MG63 (cell line): ENCODE data around the gene C1QTNF7. TPM values are rescaled to one million over a fixed set of nuclear protein-coding genes. Genes with fewer than 3 reads are reported as not detected.

Experiments
- DNase-seq: peaks from one replicate; pipeline ENCODE4 v3.0.0-alpha.2; 2020
- H3K27me3 ChIP-seq: fragments of 250-450 bp; sonication (Bioruptor Pico); 2 replicates; pipeline ENCODE4 v1.5.1; 2020; ENCODE audit warnings: mild to moderate bottlenecking, moderate library complexity
- H3K36me3 ChIP-seq: fragments of 250-450 bp; sonication (Bioruptor Pico); 2 replicates; pipeline ENCODE4 v1.5.1; 2020; ENCODE audit warnings: mild to moderate bottlenecking, moderate library complexity
- H3K4me3 ChIP-seq: fragments of 250-450 bp; sonication (Bioruptor Pico); 2 replicates; pipeline ENCODE4 v1.5.1; 2020; ENCODE audit warnings: mild to moderate bottlenecking, moderate library complexity
- H3K9me3 ChIP-seq: fragments of 250-450 bp; sonication (Bioruptor Pico); 2 replicates; pipeline ENCODE4 v1.5.1; 2020; ENCODE audit warnings: mild to moderate bottlenecking, moderate library complexity
- total RNA-seq: library from RNA; depleted of rRNA; stranded (reverse); fragments of >200 nt; shearing (Covaris generic); gene quantifications from 2 replicates; pipeline ENCODE4 v1.2.3, GENCODE V29; 2014; ENCODE audit warnings: low replicate concordance

The C1QTNF7 gene
- total RNA-seq, 1 experiment from 2014 or later = not detected

- no peaks in the 10 kb centered on the region for H3K27me3 ChIP-seq
- no peaks in the 10 kb centered on the region for H3K9me3 ChIP-seq
- no peak overlapping the region for H3K4me3 ChIP-seq
- H3K36me3 ChIP-seq = no peaks in the 10 kb centered on the region
- peak; percentile 8 for DNase-seq
Observed at GRCh38 chr4:15436513-15436912, 8.7 kb downstream of the C1QTNF7 start.

GRCh38 chr4:15438939-15439524 lies 11.2 kb downstream of the C1QTNF7 start:
- Histone ChIP-seq H3K9me3 (no peaks in the 10 kb centered on the region), H3K4me3 (no peak overlapping the region), H3K36me3 (no peaks in the 10 kb centered on the region), H3K27me3 (no peaks in the 10 kb centered on the region)
- DNase-seq = no peak

- no peaks in the 10 kb centered on the region for H3K9me3 ChIP-seq
- H3K36me3 ChIP-seq = no peaks in the 10 kb centered on the region
- DNase-seq = no peak
- no peaks in the 10 kb centered on the region for H3K27me3 ChIP-seq
- no peak overlapping the region for H3K4me3 ChIP-seq
Observed at GRCh38 chr4:15443371-15444160, 15.7 kb downstream of the C1QTNF7 start.

- Histone ChIP-seq H3K9me3 (no peaks in the 10 kb centered on the region), H3K36me3 (no peaks in the 10 kb centered on the region), H3K27me3 (no peaks in the 10 kb centered on the region), H3K4me3 (no peak overlapping the region)
- DNase-seq = no peak
Observed at GRCh38 chr4:15444276-15444675, 16.4 kb downstream of the C1QTNF7 start.

GRCh38 chr4:15444879-15445547 lies 17.2 kb downstream of the C1QTNF7 start:
- H3K9me3 ChIP-seq = no peaks in the 10 kb centered on the region
- no peak overlapping the region for H3K4me3 ChIP-seq
- H3K36me3 ChIP-seq = no peaks in the 10 kb centered on the region
- no peaks in the 10 kb centered on the region for H3K27me3 ChIP-seq
- no peak for DNase-seq

- DNase-seq = no peak
- no peaks in the 10 kb centered on the region for H3K27me3 ChIP-seq
- H3K9me3 ChIP-seq = no peaks in the 10 kb centered on the region
- H3K4me3 ChIP-seq = no peak overlapping the region
- H3K36me3 ChIP-seq = no peaks in the 10 kb centered on the region
Observed at GRCh38 chr4:15451181-15451865, 23.5 kb downstream of the C1QTNF7 start.

GRCh38 chr4:15451866-15452765 lies 24.3 kb downstream of the C1QTNF7 start:
- DNase-seq = peak; percentile 33
- H3K9me3 ChIP-seq = no peaks in the 10 kb centered on the region
- no peak overlapping the region for H3K4me3 ChIP-seq
- no peaks in the 10 kb centered on the region for H3K36me3 ChIP-seq
- no peaks in the 10 kb centered on the region for H3K27me3 ChIP-seq

- H3K9me3 ChIP-seq = no peaks in the 10 kb centered on the region
- no peaks in the 10 kb centered on the region for H3K27me3 ChIP-seq
- no peaks in the 10 kb centered on the region for H3K36me3 ChIP-seq
- DNase-seq = no peak
- H3K4me3 ChIP-seq = no peak overlapping the region
Observed at GRCh38 chr4:15455290-15455689, 27.5 kb downstream of the C1QTNF7 start.

GRCh38 chr4:15457406-15458201 lies 29.8 kb downstream of the C1QTNF7 start:
- DNase-seq = no peak
- Histone ChIP-seq H3K27me3 (no peaks in the 10 kb centered on the region), H3K36me3 (no peaks in the 10 kb centered on the region), H3K4me3 (no peak overlapping the region), H3K9me3 (no peaks in the 10 kb centered on the region)

GRCh38 chr4:15458616-15459015 lies 30.8 kb downstream of the C1QTNF7 start:
- no peaks in the 10 kb centered on the region for H3K27me3 ChIP-seq
- no peak overlapping the region for H3K4me3 ChIP-seq
- DNase-seq = no peak
- no peaks in the 10 kb centered on the region for H3K36me3 ChIP-seq
- H3K9me3 ChIP-seq = no peaks in the 10 kb centered on the region

GRCh38 chr4:15459706-15460105 lies 31.9 kb downstream of the C1QTNF7 start:
- no peaks in the 10 kb centered on the region for H3K27me3 ChIP-seq
- no peak overlapping the region for H3K4me3 ChIP-seq
- DNase-seq = no peak
- H3K36me3 ChIP-seq = no peaks in the 10 kb centered on the region
- H3K9me3 ChIP-seq = no peaks in the 10 kb centered on the region

- Histone ChIP-seq H3K27me3 (no peaks in the 10 kb centered on the region), H3K36me3 (no peaks in the 10 kb centered on the region), H3K9me3 (no peaks in the 10 kb centered on the region), H3K4me3 (no peak overlapping the region)
- DNase-seq = no peak
Observed at GRCh38 chr4:15466596-15466995, 38.8 kb downstream of the C1QTNF7 start.

- Histone ChIP-seq H3K27me3 (no peaks in the 10 kb centered on the region), H3K4me3 (peak within 1 kb of the TSS; percentile 41), H3K9me3 (no peaks in the 10 kb centered on the region), H3K36me3 (no peaks in the 10 kb centered on the region)
- no peak for DNase-seq
Observed at GRCh38 chr4:15469402-15470127, 41.7 kb downstream of the C1QTNF7 start, which contains the start of gene CC2D2A. TSS of gene CC2D2A (plus strand) at chr4:15469882. CDS start at chr4:15475933, 6,051 bp downstream.

- H3K27me3 ChIP-seq = no peaks in the 10 kb centered on the region
- H3K36me3 ChIP-seq = no peaks in the 10 kb centered on the region
- DNase-seq = no peak
- H3K9me3 ChIP-seq = no peaks in the 10 kb centered on the region
- H3K4me3 ChIP-seq = peak overlapping the region; percentile 41
Observed at GRCh38 chr4:15470128-15470475, 42.3 kb downstream of the C1QTNF7 start.

GRCh38 chr4:15476396-15476795 lies 48.6 kb downstream of the C1QTNF7 start:
- H3K9me3 ChIP-seq = no peaks in the 10 kb centered on the region
- no peaks in the 10 kb centered on the region for H3K36me3 ChIP-seq
- H3K27me3 ChIP-seq = no peaks in the 10 kb centered on the region
- no peak for DNase-seq
- H3K4me3 ChIP-seq = no peak overlapping the region
